ENCODE data around the gene TRPT1.
A peak's percentile ranks its signal among the peaks of the same experiment; 100 is the strongest.

The TRPT1 gene

GRCh38 chr11:64192434-64192833 is 33.6 kb downstream of the TRPT1 start:
- CTCF ChIA-PET = no interaction called here
- POLR2A ChIA-PET (ENCODE audit: low non-redundant PET) = interaction anchor here (0.6 kb wide), 1 partner anchor 12 kb away, joined by 3 read pairs; no protein-coding TSS in a partner anchor
- TF ChIP-seq, protein P1, sequence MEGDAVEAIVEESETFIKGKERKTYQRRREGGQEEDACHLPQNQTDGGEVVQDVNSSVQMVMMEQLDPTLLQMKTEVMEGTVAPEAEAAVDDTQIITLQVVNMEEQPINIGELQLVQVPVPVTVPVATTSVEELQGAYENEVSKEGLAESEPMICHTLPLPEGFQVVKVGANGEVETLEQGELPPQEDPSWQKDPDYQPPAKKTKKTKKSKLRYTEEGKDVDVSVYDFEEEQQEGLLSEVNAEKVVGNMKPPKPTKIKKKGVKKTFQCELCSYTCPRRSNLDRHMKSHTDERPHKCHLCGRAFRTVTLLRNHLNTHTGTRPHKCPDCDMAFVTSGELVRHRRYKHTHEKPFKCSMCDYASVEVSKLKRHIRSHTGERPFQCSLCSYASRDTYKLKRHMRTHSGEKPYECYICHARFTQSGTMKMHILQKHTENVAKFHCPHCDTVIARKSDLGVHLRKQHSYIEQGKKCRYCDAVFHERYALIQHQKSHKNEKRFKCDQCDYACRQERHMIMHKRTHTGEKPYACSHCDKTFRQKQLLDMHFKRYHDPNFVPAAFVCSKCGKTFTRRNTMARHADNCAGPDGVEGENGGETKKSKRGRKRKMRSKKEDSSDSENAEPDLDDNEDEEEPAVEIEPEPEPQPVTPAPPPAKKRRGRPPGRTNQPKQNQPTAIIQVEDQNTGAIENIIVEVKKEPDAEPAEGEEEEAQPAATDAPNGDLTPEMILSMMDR (conservative IDR thresholded peaks at IDR 0.05; ENCODE audit: low read depth) = no peak

DNA sequence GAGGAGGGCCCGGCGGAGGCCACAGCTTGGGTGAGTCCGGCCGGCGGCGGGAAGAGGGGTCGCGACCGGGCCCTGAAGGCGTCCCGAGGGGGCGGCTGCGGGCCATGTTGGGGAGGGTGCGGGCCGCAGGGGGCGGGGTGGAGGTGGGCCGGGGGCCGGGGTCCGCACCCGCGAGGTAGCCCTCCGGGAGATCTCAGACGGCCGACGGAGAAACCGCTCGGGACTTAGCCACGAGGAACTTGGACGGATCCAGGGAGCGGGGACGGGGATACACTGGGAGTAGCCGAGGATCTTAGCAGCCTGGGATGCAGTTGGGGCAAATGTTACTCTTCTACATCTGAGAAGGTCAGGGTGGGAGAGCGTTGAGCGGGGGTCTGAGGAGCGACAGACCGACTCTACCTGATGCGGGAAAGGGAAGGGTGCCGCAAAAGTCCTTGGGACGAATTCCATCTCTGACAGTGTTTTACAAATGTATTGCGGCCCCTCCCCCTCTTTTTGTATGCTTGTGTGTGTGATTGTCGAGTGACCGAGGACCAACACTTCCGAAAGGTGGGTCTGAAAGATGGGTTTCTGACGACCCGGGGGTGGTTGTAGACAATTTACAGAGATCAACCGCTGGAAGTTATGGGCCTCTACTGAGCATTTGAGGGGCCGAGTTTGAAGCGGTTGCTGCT is 39.4 kb downstream of the TRPT1 start:
- TF ChIP-seq, protein P1 (conservative IDR thresholded peaks at IDR 0.05; ENCODE audit: low read depth) = no peak
- CTCF ChIA-PET = interaction anchor here (0.9 to 1.5 kb wide), 2 partner anchors 18 to 118 kb away, joined by 3 to 4 read pairs; no protein-coding TSS in a partner anchor
- H3K27ac ChIP-seq = no peak overlapping the region
- POLR2A ChIA-PET (ENCODE audit: low non-redundant PET) = interaction anchor here (2.5 kb wide), 1 partner anchor 21 kb away, joined by 12 read pairs; the partner anchor contains the start of gene MACROD1
- no peak for DNase-seq (ENCODE audit: low spot score)

More at GRCh38 chr11:64192434-64192833, 33.6 kb downstream of the TRPT1 start:
- no peak for DNase-seq (ENCODE audit: low spot score)
- no peak overlapping the region; the same call in 1 of the 2 replicates for H3K27ac ChIP-seq

- CTCF ChIA-PET = interaction anchor here (0.5 to 0.9 kb wide), 5 partner anchors 21 to 329 kb away, joined by 3 to 4 read pairs (median 4); no protein-coding TSS in a partner anchor
Measured at GRCh38 chr11:64185693-64186491, 40.1 kb downstream of the TRPT1 start, which contains the start of gene STIP1. STIP1 (plus strand) TSS chr11:64186171; CDS start chr11:64186262, 91 bp downstream.

DNA sequence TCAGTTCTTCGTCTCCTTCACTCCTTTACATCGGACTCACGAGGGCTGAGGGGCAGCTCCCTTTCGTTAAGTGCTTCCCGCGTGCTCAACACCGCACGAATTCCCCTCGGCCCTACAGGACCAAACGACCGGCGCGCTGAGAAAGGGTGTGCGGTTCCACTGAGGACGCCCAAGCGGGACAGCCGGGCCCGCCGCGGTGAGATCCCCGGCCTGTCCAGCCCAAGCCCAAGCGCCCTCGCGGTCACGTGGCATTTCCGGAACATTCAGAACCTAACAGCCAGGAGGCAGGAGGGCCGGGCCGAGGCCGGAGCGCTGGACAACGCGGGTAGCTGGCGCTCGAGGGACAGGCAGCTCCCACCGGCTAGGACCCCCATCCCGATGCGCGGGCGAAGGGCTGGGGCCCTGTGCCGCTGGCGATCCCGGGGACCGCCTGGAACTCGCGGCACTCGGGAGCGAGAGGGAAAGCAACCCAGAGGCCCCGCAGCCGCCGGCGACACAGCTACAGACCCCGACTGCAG is 40.8 kb downstream of the TRPT1 start:
- no peak overlapping the region for H3K27ac ChIP-seq
- TF ChIP-seq, protein P1 (conservative IDR thresholded peaks at IDR 0.05; ENCODE audit: low read depth) = 0 out of 2 replicates have a peak, but pooled peaks have one; percentile 6
- ChIA-PET CTCF (interaction anchor here (0.5 to 0.9 kb wide), 9 partner anchors 20 to 490 kb away, joined by 3 to 6 read pairs (median 3); no protein-coding TSS in a partner anchor), POLR2A (ENCODE audit: low non-redundant PET) (interaction anchor here (0.7 to 2.5 kb wide), 5 partner anchors 19 to 184 kb away, joined by 3 to 12 read pairs (median 8); partner anchors contain the start of gene MACROD1)
- peak; percentile 67 for DNase-seq (ENCODE audit: low spot score)

More at GRCh38 chr11:64185693-64186491, 40.1 kb downstream of the TRPT1 start, which contains the start of gene STIP1:
- TF ChIP-seq, protein P1 (conservative IDR thresholded peaks at IDR 0.05; ENCODE audit: low read depth) = 0 out of 2 replicates have a peak, but pooled peaks have one; percentile 2
- no peak within 1 kb of the TSS for H3K27ac ChIP-seq
- peak; percentile 99 for DNase-seq (ENCODE audit: low spot score)
- POLR2A ChIA-PET (ENCODE audit: low non-redundant PET) = interaction anchor here (0.9 to 2.5 kb wide), 4 partner anchors 18 to 184 kb away, joined by 3 to 12 read pairs (median 6); partner anchors contain the start of gene MACROD1

GRCh38 chr11:64183890-64184289 is 42.1 kb downstream of the TRPT1 start:
- ChIA-PET CTCF (interaction anchor here (0.5 to 0.6 kb wide), 2 partner anchors 14 to 193 kb away, joined by 3 read pairs; no protein-coding TSS in a partner anchor), POLR2A (ENCODE audit: low non-redundant PET) (interaction anchor here (0.7 kb wide), 1 partner anchor 999 kb away, joined by 6 read pairs; no protein-coding TSS in a partner anchor)
- H3K27ac ChIP-seq = no peak overlapping the region
- TF ChIP-seq, protein P1 (conservative IDR thresholded peaks at IDR 0.05; ENCODE audit: low read depth) = no peak
- no peak for DNase-seq (ENCODE audit: low spot score)

Data from RWPE1 (cell line).